HG03139 (cell line): ENCODE data around the gene PDLIM3.
A peak's percentile ranks its signal among the peaks of the same experiment; 100 is the strongest.
"Not testable (repeated sequence)": the region's sequence is repeated elsewhere in the genome, so short reads cannot be mapped to it uniquely, and the experiment has no call there.

Experiments used
- ATAC-seq: cut with Tn5 transposase; IDR thresholded peaks from one replicate; pipeline ENCODE4 v1.9.1; 2021; ENCODE audit not compliant: unreplicated experiment

The PDLIM3 gene

DNA sequence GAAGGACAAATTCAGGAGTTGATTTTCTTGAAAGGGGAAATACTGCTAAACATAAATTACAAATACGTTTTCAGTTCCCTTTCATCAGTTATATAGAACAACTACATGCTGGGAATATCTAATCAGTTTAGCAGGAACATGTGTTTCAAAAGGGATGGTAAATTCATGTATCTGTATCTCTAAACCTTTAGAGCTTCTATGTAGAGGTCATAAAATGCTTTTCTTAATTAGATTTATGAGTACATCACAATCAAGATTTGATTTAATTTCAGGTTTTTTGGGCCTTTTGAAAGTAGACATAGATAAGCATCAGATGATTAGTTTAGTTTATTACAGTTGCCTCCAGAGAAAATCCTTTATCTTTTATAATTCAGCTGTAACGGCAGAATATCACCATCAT is 12.9 kb downstream of the PDLIM3 start:
- no peak for ATAC-seq

- no peak for ATAC-seq
These were observed 15.2 kb downstream of the PDLIM3 start for GRCh38 chr4:185520119-185520518.

GRCh38 chr4:185518494-185518893 is 16.8 kb downstream of the PDLIM3 start:
- no peak for ATAC-seq

DNA sequence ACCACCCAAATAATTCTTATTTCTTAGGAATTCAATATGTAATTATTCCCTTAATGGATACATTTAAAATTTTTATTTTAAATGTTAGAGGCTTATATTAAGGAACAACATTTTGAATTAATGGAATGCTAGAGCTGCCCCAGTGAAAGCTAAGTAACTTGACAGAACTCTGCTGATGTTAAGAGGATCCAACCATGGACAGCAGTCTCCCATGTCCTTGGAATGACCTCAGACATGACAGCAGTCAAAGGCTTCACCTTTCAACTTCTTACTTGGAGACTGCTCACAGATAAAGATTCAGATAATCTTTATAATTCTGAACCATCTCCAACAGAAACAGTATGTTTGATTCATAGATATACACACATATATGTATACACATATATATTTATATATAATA is 17.2 kb downstream of the PDLIM3 start:
- ATAC-seq, result no peak

DNA sequence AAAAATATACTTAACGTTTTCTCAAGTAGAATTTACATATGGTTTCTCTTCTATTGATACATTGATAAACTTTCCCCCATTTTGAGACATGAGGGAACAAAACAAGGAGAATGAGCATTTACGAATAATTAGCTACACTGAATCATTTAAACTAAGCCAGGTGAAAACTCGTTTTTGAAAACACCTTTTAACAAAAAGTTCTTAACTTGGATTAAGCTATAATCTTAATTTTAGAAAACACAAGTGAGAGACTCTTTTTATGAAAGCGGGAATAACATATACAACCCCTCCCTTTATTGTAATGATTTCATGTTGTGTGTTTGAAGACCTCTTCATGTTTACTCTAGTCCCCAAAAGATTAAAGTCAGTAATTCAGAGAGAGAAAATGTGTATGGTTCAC is 20.1 kb downstream of the PDLIM3 start:
- no peak for ATAC-seq

- no peak for ATAC-seq
These were observed 21.1 kb downstream of the PDLIM3 start for GRCh38 chr4:185514182-185514697.

DNA sequence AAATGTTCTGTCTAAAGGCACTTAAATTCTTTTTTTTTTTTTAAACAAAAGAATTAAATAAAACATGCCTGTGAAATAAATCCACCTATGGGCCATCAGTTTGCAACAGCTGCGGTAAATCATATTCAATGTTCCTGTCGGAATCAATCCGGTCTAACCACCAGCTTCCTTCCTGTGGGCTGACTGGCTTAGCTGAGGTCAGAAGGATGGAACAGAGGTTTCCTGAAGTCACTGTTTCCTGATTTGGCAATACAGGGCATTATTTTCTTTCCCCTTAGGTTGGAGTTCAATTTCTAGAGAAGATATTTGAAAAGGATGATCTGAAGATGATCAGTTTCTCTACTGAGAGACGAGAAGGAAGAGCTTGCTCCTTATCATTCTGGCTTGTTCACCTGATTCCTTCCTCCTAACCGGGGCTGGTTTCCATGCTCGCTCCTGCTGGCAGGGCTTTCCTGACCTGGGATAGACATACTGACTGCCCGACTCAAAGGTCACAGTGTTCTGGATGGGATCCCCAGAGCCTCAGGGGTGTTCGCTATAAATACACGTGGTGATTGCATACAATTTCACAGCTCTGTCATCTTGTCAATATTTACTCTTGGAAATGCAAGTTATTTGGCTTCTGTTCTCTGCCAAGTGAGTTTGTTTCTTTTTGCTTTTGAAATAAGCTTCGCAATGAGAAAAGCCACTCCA is 21.7 kb downstream of the PDLIM3 start:
- ATAC-seq, result no peak

- ATAC-seq, result no peak
These were observed 22.8 kb downstream of the PDLIM3 start for GRCh38 chr4:185512516-185512915.

- not testable (repeated sequence) for ATAC-seq
These were observed 24.1 kb downstream of the PDLIM3 start for GRCh38 chr4:185511243-185511642.

- ATAC-seq, result no peak
These were observed 24.5 kb downstream of the PDLIM3 start for GRCh38 chr4:185510806-185511205.

DNA sequence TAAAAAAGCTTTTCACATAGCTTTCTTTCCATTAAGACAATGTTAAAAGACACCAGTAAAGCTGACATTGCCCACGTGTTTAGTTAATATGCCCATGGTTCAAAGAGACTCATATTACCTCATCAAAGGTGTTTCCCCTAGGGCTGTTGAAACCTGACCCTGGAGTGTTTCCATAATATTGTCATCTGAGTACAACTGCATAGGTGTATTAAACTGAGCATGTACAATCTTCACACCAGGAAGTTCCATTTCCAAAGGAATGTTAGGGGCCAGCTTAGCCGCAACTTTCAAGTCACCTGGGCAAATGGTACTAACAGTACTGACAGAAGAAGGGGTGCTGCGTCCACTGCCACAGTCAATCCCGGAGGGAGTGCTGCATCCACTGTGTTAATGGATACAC is 27.1 kb downstream of the PDLIM3 start:
- ATAC-seq, result no peak

DNA sequence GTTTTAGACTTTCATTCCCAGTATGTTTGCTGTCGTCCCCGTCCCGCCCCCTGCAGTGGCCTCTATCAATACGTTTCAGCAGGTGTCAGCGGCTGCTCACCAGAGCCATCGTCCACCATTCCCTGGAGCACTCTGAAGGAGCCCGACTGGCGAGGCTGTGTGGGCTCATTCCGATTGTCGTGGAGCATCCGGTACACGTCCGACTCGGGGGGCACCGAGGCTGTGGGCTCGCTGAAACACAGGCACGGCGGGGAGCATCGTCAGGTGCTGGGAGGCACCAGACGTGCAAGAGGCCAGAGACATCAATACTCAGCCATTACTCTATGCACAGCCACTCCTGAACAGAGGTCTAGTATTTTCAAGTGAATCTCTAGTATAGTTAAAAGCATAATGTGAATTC is 28.9 kb downstream of the PDLIM3 start:
- no peak for ATAC-seq

GRCh38 chr4:185504098-185505047 is 30.9 kb downstream of the PDLIM3 start:
- ATAC-seq, result no peak

GRCh38 chr4:185502386-185502785 is 32.9 kb downstream of the PDLIM3 start:
- no peak for ATAC-seq

GRCh38 chr4:185500576-185500975 is 34.7 kb downstream of the PDLIM3 start:
- no peak for ATAC-seq

- ATAC-seq, result no peak
These were observed 35.3 kb downstream of the PDLIM3 start for GRCh38 chr4:185500035-185500434.

GRCh38 chr4:185488650-185489049 is 46.7 kb downstream of the PDLIM3 start:
- ATAC-seq, result no peak

DNA sequence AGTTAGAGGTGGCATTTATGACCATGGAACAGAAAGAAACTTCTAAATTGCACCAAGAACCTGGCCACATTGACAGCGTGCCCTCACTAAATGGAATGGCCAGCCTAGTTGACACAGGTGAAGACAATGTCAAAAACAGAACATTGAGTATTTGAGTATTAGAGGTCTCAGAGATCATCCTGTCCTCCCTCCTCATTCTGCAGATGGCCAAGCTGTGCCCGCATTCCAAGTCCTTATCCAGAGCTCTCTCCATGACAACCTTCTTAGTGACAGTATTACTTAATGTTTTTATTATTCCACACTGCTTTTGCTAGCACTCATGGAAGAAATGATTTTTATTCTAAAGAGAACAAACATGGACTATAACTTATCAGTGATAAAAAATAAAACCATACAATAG is 53.9 kb downstream of the PDLIM3 start:
- ATAC-seq, result no peak

- ATAC-seq, result peak; percentile 11
These were observed 55.1 kb downstream of the PDLIM3 start for GRCh38 chr4:185480016-185480732.

DNA sequence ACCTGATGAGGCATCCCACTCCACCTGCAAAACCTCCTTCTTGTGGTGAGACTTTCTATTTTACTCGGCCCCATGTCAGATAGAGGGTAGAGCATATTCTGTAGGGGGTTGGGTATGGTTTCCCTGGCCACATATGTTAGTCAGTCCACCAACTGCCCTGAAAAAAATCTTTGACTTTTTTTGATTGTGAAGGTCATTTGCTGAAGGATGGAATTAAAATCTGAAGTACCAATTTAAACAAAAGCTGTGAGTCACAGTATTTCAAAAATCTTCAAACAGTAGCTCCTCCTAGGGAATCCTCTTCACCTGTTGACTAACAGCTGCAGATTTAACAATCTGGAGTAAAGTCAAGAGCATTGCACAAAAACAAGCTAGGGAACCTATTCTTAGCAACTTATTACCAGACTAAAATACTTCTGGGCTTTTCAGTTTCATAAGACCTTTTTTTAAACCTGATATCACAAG is 55.8 kb downstream of the PDLIM3 start:
- peak; percentile 86 for ATAC-seq

DNA sequence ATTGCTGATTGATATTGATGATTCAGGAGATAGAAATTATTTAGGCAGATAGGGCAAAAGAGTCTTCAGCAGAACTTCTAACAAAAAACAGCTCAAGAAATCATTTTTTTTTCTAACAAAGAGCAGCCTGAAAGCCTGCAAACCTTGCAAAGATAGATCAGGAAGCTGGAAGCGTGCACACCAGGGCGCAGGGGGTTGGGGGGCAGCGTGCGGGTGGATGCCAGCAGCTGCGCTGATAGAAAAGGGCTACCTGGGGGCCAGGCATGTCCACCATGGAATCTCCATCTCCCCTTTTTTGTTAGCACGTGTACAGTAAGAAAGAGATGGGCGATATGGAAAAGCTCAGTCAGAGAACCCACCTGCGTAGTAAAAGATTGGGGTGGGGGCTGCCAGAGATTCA is 62.1 kb downstream of the PDLIM3 start:
- no peak for ATAC-seq
